Fibroblast of villous mesenchyme (primary cell): ENCODE measurements around the gene GABPB2. TPM values are rescaled to one million over a fixed set of nuclear protein-coding genes. Genes with fewer than 3 reads are reported as not detected.

Experiments used
- DNase-seq: peaks from one replicate; pipeline ENCODE4 v3.0.0-alpha.2; 2010; ENCODE audit warnings: low read depth
- H3K4me3 ChIP-seq: 2 replicates; pipeline ENCODE4 v1.5.1; 2011; ENCODE audit warnings: low read depth, mild to moderate bottlenecking, low read length
- total RNA-seq: library from RNA; depleted of rRNA; stranded (reverse); fragments of >200 nt; gene quantifications from 2 replicates; pipeline ENCODE4 v1.2.3, GENCODE V29; 2012
- TF ChIP-seq, protein P1 (sequence below): IDR thresholded peaks from 2 replicates; pipeline ENCODE4 v1.5.1; 2012; ENCODE audit warnings: low read depth, mild to moderate bottlenecking, low read length; ENCODE audit not compliant: insufficient read depth

GABPB2 gene
- total RNA-seq, 1 donor = 9.5 TPM

DNA sequence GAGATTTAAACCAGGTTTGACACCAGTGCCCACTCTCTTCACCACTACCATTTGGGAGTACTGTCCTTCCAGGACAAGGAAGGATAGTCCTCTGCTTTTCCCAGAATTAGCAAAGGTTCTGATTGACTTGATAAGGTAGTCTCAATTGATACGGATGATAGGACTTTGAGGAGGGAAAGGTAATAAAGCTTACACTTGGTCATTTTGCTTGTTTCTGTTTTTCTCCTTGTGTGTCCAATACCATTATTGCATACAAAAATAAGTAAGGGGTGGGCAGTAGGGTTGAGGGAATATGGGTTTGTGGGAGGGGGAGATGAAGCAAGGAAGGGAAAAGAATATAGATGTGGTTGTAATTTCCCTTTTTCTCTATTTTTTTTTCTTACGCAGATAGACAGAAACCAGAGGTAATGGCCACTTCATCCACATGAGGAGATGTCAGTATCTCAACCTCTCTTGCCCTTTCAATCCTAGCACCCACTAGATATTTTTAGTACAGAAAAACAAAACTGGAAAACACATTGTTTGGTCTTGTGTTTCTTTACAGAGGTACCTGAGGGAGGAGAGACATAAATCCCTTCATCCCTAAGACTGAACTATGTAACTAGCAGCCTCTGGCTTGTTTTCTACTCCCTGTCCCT is 20.4 kb upstream of the GABPB2 start:
- no peak overlapping the region for H3K4me3 ChIP-seq
- TF ChIP-seq, protein P1, sequence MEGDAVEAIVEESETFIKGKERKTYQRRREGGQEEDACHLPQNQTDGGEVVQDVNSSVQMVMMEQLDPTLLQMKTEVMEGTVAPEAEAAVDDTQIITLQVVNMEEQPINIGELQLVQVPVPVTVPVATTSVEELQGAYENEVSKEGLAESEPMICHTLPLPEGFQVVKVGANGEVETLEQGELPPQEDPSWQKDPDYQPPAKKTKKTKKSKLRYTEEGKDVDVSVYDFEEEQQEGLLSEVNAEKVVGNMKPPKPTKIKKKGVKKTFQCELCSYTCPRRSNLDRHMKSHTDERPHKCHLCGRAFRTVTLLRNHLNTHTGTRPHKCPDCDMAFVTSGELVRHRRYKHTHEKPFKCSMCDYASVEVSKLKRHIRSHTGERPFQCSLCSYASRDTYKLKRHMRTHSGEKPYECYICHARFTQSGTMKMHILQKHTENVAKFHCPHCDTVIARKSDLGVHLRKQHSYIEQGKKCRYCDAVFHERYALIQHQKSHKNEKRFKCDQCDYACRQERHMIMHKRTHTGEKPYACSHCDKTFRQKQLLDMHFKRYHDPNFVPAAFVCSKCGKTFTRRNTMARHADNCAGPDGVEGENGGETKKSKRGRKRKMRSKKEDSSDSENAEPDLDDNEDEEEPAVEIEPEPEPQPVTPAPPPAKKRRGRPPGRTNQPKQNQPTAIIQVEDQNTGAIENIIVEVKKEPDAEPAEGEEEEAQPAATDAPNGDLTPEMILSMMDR = no peak
- no peak for DNase-seq

GRCh38 chr1:151051356-151052009 is 19.1 kb upstream of the GABPB2 start:
- DNase-seq = no peak
- TF ChIP-seq, protein P1 = no peak

DNA sequence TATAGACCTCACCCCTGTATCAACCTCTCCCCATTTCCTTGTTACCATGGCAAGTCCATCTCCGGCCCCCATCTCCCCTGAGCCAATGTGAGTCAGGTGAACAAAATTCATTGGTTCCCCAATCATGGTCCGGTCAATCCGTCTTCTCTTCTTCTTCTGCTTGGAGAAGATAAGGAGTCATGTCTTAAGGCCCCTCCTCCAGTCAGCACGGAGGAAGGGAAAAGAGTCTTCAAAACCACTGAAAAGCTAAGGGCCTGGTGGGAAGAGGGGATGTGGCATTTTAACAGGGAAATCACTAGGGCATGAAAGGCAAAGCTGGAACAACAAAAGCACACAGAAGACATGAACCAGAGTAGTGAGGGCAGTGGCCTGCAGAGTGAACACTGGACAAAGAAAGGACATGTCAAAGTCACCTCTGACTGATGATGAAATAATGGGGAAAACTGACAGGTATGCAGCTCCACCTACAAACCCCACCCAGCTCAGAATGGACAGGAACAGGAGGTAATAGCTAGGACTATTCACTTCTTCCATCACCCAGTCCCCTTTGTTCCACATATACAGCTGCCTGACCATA is 15.5 kb upstream of the GABPB2 start:
- no peak overlapping the region for H3K4me3 ChIP-seq
- TF ChIP-seq, protein P1 = no peak
- DNase-seq = no peak

More at GRCh38 chr1:151051356-151052009, 19.1 kb upstream of the GABPB2 start:
- no peak overlapping the region for H3K4me3 ChIP-seq

DNA sequence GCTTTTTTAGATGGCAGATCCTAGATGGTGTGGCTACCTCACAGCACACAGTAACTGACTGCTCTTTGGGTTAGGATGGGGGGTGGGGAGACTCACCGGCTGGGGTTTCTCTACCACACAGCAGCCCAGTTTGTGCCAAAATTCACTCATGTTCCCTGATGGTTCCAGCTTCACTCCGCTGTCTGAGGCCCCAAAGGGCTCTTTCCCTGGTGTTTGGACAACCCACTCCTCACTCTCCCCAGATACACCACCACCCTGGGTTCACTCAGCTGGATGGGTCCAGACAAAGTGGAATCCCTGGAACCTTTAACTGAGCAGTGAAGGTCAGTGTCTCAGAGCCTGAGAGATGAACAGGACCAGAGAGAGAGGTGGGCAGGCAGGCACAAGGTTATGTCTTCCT is 15.0 kb upstream of the GABPB2 start:
- DNase-seq = no peak
- TF ChIP-seq, protein P1 = no peak
- H3K4me3 ChIP-seq = no peak overlapping the region

DNA sequence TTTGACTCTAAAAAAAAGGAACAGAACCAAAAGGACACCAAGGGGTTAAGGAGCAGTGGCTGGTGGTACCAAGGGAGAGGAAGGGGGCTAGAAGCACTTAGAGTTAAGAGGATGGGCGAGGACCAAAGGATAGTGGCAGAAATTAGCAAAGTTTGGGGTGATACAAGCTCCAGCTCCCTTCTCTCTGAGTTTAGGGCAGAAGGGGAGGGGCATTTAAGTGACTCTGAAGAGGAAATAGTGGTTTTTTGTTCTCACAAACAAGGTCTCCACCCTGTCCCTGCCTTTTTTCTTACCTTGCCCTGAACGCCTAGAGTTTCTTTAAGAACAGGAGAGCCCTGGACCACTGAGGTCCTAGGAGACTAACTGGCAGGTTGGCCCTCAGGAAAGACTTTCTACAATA is 14.4 kb upstream of the GABPB2 start:
- TF ChIP-seq, protein P1 = no peak
- H3K4me3 ChIP-seq = no peak overlapping the region
- no peak for DNase-seq

GRCh38 chr1:151058692-151059091 is 11.9 kb upstream of the GABPB2 start:
- peak; percentile 48 for DNase-seq
- H3K4me3 ChIP-seq = peak overlapping the region; percentile 78
- TF ChIP-seq, protein P1 = no peak
